Stimulated activated CD8-positive, alpha-beta memory T cell treated with anti-CD3 and anti-CD28 coated beads, Interleukin-7, amount 100 ng/mL, for 48 hours (primary cell): ENCODE results near the gene NXPH1.

ENCODE experiments used
- DNase-seq, 2 donors: peaks; one replicate each; pipeline ENCODE4 v3.0.0-alpha.2; 2020; ENCODE audit warnings: low read depth in 1 of 2; ENCODE audit errors: extremely low read depth in 1 of 2

Gene NXPH1

DNA sequence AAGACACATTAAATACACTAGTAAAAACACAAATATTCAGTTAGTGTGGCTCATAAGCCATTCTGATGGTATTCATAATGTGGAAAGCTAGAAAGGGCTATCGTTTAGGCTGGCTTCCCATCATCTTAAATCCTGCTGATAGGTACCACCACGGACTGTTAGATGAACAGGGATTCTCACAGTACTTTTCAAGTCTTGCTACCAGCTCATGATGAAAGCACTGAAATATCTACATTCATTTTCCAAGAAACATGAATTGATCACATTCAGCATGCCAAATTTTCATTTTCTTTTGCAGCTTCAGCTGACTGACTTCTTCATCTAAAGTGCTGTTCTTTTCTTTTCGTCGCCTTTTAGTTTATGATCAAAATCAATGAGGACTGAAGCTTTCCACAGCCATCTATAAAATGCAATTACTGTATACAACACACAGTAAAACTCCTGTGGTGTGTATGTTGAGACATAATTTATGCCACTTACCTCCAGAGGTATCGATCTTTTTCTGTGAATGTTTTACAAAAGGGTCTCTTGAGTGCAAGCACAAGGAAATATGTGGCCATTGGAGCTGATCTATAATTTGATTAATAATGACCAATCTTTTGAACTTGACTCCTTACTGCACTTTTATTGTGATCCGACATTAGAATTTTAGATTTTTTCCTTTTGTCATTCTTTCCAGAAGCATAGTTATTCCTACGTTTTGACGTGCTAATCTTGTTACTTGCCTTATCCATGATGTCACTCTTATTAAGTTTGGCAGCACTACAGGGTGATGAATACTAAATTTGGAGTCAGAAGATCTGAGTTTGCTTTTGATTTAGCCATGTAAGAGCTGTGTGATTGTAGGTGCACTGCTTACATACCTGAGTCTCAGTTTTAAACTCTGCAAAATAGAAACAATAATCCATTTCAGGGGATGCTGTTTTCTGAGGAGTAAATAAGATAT lies 58.4 kb downstream of the NXPH1 start:
- no peak for DNase-seq

DNA sequence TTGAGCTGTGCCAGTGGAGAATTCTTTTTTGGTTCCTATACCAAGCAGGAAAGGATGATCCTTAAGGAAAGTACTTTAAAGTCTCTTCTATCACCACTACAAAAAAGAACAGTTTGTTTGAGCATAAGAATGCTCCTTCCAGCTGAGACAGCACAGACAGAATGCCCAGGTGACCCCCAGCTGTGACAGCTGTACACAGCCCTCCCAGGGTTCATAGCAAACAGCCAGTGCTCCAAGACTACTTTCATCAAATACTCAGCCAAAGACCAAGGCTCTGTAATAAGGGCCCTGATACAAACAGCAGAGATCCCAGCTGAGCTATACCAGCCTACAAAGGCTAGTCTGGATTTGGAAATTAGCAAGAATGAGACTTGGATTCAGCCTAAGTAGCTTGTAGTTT lies 65.7 kb downstream of the NXPH1 start:
- DNase-seq = no peak

DNA sequence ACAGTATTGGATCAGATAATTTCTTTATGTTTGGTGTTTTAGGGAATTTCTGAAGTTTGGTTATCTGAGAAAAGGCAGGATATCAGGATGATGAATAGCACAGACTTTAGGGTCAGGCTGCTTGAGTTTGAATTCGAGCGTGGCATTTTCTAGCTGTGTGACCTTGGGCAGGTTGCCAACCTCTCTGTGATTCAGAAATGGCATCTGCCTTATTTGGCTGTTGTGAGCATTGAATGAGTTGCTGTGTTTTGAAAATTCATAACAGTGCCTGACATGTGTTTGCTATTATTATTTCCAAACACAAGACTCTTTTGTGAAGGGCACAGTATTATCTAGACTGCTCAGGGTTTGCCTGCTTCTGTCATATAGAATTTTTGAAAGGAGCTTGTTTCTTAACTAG lies 66.9 kb downstream of the NXPH1 start:
- no peak for DNase-seq

DNA sequence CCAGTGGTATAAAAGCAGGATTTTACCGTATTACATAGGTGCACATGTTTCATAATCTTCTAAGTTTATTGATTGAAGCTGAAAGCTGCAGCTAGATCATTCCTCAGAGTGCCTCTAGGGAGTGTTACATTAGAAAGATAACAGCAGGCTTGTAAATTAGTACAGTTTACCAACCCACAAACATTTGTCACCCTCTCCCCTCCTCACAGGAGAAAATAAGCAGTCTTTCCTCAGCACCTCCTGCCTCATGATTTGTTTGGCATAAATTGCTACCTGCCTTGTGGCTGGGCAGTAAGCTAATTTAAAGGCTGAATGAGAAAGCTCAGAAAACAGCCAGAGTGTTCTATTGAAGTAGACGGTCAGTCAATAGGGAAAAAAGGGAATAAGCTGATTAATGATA lies 74.2 kb downstream of the NXPH1 start:
- no peak for DNase-seq

DNA sequence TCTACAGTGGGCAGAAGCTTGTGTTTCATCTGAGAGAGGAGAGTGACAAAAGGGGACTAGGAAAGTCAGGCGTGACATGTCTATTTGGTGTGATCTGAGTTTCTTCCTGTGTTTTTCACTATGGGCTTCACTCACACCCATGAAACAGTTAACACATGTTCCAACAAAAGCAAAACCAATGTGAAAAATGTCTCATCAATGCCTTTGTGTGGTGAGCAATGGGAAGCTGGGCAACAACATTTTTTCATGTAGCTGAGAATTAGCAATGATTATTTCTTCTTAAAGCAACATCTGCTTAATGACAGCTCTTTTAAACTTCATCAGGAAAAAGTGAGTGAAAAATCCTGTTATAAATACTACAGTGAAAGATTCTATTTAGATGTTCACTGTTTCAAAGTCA lies 76.2 kb downstream of the NXPH1 start:
- no peak for DNase-seq

DNA sequence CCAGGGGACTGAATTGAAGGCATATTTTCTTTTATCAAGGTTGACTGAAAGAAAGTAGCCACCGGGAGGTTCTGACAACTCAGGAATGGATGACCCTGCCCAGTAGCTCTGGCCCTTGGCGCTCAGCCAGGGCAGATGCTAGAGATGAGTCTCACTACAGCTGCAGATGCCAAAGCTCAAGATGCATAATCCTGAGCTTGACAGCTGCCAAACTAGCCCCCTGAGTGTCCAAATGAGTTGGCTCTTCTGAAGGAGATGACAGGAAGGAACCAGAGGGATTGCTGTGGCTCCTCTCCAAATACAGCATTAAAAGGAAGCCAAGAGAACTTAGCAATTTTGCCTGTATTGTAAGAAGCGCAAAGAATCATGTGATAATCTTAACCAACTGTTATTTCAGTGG lies 78.4 kb downstream of the NXPH1 start:
- DNase-seq = no peak

DNA sequence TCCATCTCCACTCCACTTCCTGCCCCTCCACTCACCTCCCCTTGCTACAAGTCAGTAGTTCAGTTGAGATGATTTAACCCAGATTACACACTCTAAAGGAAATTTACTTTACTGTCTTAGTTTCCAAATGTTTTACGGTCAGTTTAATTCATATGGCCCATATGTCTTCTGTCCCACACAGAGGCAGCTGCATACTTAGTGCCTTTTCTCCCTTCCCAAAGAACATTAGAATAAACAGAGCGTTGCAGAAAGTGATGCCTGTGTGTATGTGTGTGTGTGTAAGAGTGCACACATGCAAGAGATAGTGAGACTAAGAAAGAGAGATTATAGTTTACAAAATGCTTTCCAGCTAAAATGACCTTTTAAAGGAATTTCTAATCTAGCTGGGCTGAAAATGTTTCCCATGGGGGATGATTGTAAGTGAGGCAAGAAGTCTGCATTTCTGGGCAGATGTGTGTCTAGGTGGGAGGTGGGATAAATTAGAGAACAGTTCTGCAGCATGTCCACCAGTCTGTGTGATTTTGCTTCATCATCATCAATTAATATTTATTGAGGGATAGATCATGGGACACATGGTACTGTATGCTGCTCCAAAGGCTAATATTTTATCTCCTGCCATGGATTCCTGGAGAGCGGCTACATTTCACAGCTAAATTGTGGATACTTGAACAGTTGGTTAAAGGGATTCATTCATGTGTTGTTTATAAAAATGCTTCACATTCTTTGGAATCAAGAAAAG lies 81.5 kb downstream of the NXPH1 start:
- DNase-seq = no peak

DNA sequence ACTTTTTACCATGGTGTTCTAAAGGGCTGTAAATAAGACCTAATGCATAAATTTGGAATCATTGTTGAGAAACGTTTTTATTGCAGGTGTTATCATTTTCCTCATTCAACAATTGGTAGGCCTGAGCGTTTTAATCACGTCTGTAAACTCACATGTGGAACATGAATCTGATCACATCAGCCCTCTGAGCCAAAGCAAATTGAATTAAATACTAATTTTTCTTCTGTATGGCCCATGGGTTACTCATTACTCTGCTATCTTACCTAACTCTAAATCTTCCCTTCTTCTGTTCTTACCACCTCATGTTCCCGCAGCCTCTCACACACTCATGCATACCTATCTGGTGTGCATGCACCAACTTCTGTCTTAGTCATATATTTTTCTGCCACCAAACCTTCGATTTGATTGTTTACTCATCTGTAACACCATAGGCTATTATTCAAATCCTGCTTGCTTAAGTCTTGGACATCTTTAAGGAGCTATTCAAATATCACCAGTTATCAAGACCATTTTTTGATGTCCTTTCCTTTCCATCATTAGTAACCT lies 82.3 kb downstream of the NXPH1 start:
- no peak for DNase-seq

DNA sequence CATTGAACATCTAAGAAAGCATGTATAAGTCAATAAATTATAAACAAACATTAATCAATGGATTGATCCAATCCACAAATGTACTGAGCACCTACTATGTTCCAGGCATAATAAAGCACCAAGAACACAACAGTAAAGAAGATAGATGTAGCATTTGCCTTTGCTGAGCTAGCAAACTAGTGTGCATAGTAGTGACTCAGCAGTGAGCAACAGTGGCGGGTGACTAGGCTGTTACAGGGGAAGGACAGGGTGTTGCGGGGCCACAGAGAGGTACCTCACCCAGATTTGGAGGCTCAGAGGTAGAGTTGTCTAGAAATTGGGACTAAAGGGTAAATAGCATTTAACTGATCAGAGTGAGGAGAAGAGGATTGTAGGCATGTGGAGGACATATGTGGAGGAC lies 83.6 kb downstream of the NXPH1 start:
- no peak for DNase-seq

DNA sequence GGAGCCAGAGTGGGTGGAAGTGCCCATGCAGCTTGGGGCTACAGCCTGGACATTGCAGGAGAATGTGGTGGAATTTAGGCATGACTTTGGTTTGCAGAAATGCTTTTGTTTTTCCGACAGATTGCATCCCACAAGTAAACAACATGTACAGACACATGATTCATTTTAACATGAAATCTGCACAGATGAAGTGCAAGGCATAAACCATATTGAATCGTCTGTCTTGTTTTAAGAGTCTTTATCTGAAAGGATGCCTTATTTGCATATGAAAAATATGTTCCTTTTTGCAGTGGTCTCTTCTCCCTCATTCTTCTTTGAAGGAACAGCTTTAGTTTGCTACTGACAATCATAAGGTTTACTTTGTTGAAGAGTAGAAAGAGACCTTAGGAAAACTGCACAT lies 94.9 kb downstream of the NXPH1 start:
- no peak for DNase-seq

DNA sequence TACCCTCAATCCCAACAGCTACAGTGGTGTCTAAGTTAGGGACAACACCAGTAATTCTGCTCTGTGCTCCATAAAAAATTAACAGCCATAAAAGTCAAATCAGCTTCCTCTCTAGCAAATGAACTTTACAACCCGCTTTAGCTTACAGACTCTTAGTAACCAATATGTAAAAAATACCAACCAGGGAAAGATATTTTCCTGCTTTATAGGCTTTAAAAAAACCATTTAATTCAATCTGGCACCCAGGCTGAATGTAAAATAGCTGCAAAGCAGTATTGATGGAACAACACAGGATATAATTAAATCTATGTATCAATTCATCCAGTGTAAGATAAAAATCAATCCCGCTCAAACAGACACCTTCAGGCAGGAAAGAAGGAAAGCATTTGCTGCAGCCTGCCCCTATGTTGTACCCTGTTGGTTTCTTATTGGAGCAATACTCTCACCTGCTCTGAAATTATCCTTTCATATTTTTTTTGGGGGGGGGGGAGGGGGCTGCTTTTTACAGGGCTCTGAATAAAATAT lies 98.6 kb downstream of the NXPH1 start:
- DNase-seq = no peak

DNA sequence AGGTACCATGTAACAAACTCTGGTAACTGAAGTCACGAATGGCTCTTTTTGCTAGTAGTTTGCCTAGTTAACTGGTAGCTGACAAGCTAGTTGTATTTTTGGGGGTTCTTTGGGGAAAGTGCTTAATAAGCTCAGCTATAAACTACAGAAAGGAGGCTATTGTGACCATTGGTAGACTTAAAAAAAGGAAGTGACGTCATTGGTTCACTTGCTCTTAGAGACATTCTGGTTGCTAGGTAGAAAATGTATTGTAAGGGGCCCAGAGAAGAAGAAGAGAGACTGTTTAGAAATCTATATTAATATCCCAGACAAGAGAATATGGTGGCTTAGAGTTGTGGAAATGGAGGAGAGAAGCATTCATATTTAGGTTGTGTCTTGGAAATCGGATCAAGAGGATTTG lies 103.0 kb downstream of the NXPH1 start:
- no peak for DNase-seq

DNA sequence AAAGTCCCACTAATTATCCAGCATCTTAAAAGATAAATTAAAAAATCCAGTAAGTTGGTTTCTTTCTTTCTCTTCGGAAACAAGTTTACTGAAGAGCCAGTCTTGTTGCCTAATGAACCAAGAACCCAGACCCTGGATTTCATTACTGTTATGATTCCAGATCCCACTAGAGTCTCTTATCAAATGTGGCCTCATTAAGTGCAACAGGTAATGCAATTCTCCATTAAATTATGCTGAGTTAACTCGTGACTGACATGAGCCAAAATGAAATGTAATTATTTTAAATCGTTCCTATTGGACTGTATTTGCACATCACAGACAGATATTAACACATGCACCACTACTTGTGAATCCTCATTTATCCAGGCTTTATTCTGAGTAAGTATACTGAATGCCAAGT lies 115.6 kb downstream of the NXPH1 start:
- no peak for DNase-seq

DNA sequence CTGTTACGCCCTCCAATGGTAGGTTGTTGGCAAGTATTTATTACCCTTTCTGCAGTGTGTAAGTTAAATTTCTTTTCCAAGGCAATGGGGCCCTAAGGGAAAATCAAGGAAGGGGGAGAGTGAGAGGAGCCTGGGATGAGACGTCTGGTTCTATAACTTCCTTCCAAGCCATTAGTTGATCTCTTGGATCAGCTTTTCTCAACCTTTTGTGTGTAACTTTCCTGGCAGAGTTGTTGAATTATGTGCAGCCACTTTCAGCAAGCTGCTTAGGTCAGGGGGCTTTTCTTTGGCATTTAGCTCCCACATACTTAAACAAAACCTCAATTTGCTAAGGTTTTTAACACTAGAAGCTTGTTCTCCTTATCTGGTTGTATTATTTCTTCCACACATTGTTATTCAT lies 127.1 kb downstream of the NXPH1 start:
- no peak for DNase-seq

DNA sequence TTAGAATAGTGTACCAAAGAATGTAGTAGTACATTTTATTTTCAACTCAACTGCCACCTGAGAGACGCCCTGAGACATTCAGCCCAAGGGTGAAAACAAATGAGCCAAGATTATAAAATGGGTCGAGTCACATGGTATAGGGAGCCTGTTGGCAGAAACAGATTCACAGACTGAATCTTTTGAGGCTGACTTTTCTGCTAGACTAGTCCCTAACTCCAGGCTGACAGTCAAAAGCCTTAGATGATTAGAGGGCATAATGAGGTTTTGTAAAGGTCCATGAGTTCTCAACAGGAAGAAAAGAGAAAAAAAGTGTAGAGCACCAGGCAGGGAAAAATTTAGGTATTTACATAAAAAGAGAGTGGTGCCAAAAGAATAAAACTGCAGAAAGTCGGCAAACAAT lies 128.0 kb downstream of the NXPH1 start:
- DNase-seq = no peak

DNA sequence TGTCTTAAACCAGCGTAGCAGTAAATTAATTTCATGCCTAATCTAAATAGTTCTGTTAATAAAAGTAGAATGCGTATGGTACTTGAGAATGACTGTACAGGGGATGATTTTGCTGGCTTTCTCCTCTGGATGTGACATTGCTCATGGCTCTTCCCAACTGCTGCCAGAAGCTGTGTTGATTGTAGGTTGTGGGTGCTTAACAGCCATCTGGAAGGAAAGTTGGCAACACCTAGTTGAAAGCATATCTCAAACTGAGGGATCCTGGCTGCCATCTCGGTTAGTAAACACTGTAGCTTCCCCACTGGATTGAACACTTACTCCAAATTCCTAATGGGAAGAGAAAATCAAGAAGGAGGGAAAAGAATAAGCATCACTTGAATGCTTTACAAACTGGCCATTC lies 130.9 kb downstream of the NXPH1 start:
- no peak for DNase-seq

DNA sequence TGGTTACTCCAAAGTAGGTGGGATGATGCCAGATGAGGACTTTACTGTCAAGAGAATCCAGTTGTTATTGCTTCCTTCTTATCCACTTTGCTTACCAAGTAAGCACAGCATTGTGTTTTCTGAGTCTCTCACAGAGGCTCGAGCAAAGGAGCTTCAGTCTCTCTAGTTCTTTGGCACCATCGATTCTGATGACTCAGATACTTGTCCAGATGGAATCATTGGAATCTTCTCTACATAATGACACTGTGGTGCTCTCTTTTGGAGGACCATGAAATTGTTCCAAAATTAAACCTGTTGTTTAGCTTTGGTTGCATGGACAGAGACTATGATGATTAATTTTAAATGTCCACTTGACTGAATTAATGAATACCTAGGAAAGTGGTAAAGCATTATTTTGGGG lies 132.6 kb downstream of the NXPH1 start:
- DNase-seq = no peak

DNA sequence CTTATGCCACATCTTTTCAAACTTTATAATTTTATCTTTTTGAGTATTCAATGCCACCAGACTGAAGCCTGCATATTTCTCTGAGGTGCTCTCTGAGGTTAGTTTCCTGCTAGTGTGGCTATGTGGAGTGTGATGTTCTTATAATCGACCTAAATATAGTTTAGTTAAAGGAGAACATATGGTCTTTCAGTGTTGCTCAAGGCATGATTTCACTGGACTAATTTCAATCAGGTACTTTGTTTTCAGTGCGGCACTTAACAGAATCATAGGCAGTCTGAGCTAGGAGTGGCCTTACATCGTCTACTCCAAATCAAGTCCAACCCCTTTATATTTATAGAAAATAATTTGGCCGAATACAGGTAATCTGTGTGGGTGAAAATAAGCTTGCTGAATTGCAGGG lies 134.2 kb downstream of the NXPH1 start:
- DNase-seq = no peak

DNA sequence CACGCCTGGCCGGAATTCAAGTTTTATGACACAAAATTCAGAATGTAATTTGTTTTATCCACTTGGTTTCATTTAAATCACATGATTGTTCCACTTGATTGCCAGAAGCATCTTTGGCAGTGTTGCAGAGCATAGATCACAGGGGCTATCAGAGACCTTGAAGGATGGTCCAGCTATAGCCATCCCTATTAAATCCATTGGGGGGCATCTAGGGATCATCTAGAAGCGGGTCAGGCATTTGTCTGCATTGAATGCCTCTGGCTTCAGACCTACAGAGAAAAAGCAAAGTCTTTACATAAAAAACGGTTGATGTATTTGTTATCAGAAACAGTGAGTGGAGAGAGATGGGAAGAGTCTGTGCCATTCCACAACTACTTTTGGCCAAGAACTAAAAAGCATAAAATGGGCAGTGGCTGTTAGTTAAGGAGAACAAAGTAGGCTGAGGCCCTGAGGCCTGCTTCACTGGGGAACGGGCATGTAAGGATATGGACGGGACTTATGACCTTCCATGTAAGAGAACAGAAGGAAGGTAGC lies 146.3 kb downstream of the NXPH1 start:
- DNase-seq = no peak

DNA sequence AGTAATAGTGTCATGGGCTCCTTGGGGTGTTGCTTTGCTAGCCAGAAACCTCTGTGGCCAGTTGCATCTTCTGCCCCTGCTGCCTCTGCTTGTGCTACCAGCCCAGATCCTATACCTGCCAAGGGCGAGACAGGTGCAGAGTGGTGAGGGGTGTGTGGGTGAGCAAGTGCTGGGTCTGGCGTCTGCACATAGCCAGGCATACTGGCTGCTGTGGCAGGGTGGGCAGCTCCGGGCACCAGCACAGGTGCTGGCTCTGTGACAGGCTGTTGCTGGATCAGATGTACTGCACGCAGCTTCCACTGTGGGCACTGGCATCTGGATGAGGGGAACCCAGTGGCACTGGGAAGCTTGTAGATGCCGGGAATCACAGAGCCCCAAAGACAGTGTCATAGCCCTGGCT lies 148.4 kb downstream of the NXPH1 start:
- no peak for DNase-seq

DNA sequence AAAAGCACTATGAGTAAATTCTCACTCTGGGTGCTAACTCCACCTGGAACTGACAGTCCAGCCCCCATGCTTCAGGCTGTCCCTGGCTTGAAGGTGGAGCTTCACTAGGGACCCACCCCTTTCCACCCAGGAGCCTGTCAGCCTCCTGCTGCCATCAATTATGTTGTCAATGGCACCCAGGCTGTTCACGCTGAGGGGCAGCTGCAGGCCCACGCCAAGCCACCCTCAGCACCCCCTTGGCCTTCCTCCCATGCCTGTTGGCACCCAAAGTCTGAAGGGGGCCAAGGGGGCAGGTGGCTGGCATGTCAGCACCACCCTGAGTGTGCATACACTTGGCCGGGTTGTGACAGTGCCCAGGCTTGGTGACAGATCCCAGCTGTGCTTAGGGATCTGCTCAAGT lies 149.3 kb downstream of the NXPH1 start:
- DNase-seq = no peak

DNA sequence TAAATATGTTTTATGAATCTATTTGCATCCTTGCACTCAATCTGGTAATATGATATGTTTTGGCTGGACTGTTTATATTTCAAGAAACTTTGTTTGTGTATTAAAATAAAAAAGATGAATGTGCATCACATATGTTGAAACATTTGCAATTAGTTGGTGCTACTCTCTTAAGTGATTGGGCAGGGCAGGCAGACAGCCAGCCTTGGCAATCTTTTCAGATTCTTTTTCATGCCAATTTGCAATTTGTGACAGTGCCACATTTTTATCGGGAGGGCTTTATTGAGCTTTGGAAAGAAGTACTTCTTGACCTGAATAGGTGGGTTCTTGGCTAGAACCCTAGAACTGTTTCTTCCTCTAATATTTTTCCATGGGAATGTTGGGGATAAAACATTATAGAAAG lies 152.2 kb downstream of the NXPH1 start:
- no peak for DNase-seq
